GM21619 (cell line): ENCODE measurements around the gene SLC35G3.
"Not testable (repeated sequence)": the region's sequence is repeated elsewhere in the genome, so short reads cannot be mapped to it uniquely, and the experiment has no call there.

Experiments used
- ATAC-seq: cut with Tn5 transposase; IDR thresholded peaks from one replicate; pipeline ENCODE4 v1.9.1; 2021; ENCODE audit not compliant: unreplicated experiment

Gene SLC35G3

GRCh38 chr17:35212668-35213067, 18.5 kb upstream of the SLC35G3 start:
- ATAC-seq, result no peak

GRCh38 chr17:35210741-35211140, 16.5 kb upstream of the SLC35G3 start:
- no peak for ATAC-seq

- not testable (repeated sequence) for ATAC-seq
These were observed 8.4 kb upstream of the SLC35G3 start for GRCh38 chr17:35202582-35202981.

- not testable (repeated sequence) for ATAC-seq
These were observed 869 bp upstream of the SLC35G3 start for GRCh38 chr17:35195062-35195461.

GRCh38 chr17:35192708-35193107, 1.5 kb downstream of the SLC35G3 start:
- no peak for ATAC-seq

GRCh38 chr17:35191001-35191695, 3.0 kb downstream of the SLC35G3 start:
- no peak for ATAC-seq

GRCh38 chr17:35189291-35189690, 4.9 kb downstream of the SLC35G3 start:
- no peak for ATAC-seq

- ATAC-seq, result no peak
These were observed 6.1 kb downstream of the SLC35G3 start for GRCh38 chr17:35188111-35188510.

GRCh38 chr17:35187481-35187880, 6.7 kb downstream of the SLC35G3 start:
- no peak for ATAC-seq

- no peak for ATAC-seq
These were observed 8.3 kb downstream of the SLC35G3 start for GRCh38 chr17:35185849-35186248.

GRCh38 chr17:35184274-35184673, 9.9 kb downstream of the SLC35G3 start:
- ATAC-seq, result no peak

GRCh38 chr17:35183332-35183731, 10.9 kb downstream of the SLC35G3 start:
- no peak for ATAC-seq

GRCh38 chr17:35179379-35179778, 14.8 kb downstream of the SLC35G3 start:
- not testable (repeated sequence) for ATAC-seq

GRCh38 chr17:35176897-35177296, 17.3 kb downstream of the SLC35G3 start:
- ATAC-seq, result no peak

- ATAC-seq, result no peak
These were observed 18.4 kb downstream of the SLC35G3 start for GRCh38 chr17:35175638-35176415.

- ATAC-seq, result no peak
These were observed 19.3 kb downstream of the SLC35G3 start for GRCh38 chr17:35174835-35175334.

- not testable (repeated sequence) for ATAC-seq
These were observed 21.9 kb downstream of the SLC35G3 start for GRCh38 chr17:35172321-35172720.

- no peak for ATAC-seq
These were observed 22.4 kb downstream of the SLC35G3 start for GRCh38 chr17:35171834-35172233.

GRCh38 chr17:35170968-35171771, 23.0 kb downstream of the SLC35G3 start:
- no peak for ATAC-seq

GRCh38 chr17:35169835-35170363, 24.3 kb downstream of the SLC35G3 start:
- ATAC-seq, result no peak

GRCh38 chr17:35167666-35168065, 26.5 kb downstream of the SLC35G3 start:
- no peak for ATAC-seq
